IPS DF 19.7 (cell line): ENCODE data around the gene SLC22A3.
"Not testable (repeated sequence)": the region's sequence is repeated elsewhere in the genome, so short reads cannot be mapped to it uniquely, and the experiment has no call there.

Experiments
- DNase-seq: peaks from one replicate; pipeline ENCODE4 v3.0.0-alpha.2; 2013; ENCODE audit warnings: low read depth, low spot score

Gene SLC22A3

GRCh38 chr6:160439751-160440150, 91.6 kb downstream of the SLC22A3 start:
- no peak for DNase-seq

GRCh38 chr6:160442151-160442550, 94.0 kb downstream of the SLC22A3 start:
- DNase-seq, result no peak

DNA sequence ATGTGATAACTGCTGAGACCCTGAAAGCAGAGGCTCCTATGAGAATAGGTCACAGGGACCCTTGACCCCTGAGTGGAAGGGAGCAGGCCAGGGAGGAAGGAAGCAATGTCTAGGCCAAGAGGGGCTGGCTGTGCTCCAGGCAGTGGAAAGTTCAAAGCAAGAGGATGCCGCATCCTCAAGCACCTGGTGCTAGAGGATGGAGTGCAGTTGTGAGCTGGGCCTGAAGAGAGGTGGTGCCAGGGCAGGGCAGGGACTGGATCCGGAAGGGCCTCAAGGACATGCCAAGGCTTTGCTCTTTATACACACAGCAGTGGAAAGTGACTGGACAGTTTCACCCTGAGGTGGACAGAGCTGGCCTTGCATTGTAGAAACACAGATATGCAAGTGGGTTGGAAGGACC, 97.0 kb downstream of the SLC22A3 start:
- no peak for DNase-seq

- no peak for DNase-seq
Measured at GRCh38 chr6:160447350-160447749, 99.2 kb downstream of the SLC22A3 start.

GRCh38 chr6:160449787-160450186, 101.6 kb downstream of the SLC22A3 start:
- not testable (repeated sequence) for DNase-seq

GRCh38 chr6:160450849-160451248, 102.7 kb downstream of the SLC22A3 start:
- DNase-seq, result no peak

- no peak for DNase-seq
Measured at GRCh38 chr6:160454303-160454702, 106.1 kb downstream of the SLC22A3 start.

- no peak for DNase-seq
Measured at GRCh38 chr6:160455081-160455480, 106.9 kb downstream of the SLC22A3 start.

- DNase-seq, result no peak
Measured at GRCh38 chr6:160455541-160456213, 107.5 kb downstream of the SLC22A3 start.

DNA sequence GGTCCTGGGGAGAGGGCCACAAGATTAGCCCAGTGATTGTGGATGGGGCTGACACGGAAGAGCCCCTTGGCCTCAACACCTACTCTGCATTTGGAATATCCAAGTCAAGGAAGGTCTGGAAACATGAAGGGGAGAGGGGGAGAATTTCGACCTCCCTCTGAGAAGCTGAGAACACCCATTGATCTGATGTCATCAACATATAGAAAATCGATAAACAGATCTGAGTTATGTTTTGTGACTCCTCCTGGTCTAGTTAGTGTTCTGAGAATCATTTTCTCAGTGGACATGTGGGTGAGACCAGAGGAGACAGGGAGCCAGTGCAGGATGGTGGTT, 108.0 kb downstream of the SLC22A3 start:
- DNase-seq, result no peak

GRCh38 chr6:160457823-160458222, 109.6 kb downstream of the SLC22A3 start:
- no peak for DNase-seq

DNA sequence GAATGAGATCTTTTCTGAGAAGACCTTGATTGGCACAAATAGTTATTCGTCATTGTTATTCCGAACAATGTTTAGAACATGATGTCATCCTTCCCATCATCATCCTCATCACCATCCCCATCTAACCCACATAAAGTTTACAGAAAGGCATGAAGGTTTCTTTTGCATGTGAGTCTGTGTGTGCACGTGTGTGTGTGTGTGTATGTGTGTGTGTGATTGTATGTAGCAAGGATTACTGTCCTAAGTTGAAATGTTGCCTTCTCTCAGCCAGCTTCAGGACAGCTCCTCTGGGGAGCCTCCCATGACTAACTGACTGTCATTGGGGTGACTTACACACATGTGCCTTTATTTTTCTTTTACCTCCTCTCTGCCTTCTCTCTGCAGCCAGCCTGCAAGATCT, 113.5 kb downstream of the SLC22A3 start:
- no peak for DNase-seq

DNA sequence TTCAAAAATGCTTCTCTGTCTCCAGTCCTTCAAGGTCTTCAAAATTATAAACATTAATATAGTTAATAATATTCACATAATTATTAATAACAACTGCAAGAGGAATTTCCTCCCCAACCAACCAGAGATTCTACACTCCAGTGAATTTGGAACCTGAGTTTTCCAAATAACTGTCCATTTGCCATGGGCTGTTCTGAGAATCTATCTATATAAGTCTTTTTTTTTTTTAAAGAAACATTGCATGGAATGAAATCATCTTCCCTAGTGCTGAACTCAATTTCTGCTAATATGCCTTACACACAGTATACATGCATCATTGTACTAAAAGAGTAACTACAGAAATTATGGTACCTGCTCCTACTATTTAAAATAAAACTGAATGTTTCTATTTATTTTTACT, 113.9 kb downstream of the SLC22A3 start:
- no peak for DNase-seq

DNA sequence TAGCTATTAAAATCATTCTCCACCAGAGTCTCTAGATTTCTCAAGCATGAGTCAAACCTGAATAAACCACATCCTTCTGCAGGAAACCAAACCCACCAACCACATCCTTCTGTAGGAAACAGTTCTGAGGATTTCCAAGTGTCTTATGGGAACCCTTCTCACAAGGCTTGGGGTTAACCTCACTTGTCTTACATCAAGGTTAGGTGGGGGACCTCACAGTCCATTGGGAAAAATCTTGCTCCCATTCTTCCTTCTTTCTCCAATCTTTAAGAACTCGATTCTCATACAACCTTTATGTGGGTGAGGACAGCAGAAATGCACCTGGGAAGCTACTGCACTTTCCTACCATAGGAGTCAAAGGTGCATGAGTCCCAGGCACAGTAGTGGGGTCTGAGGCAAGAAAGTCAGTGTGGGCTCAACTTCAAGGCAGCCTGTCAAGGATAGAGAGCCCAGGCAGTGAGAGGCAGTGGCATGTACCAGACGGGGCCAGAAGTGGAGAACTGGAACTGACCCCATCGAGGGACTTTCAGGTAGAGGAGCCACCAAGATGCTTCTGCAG, 114.5 kb downstream of the SLC22A3 start:
- DNase-seq, result no peak

- no peak for DNase-seq
Measured at GRCh38 chr6:160464744-160465143, 116.6 kb downstream of the SLC22A3 start.

DNA sequence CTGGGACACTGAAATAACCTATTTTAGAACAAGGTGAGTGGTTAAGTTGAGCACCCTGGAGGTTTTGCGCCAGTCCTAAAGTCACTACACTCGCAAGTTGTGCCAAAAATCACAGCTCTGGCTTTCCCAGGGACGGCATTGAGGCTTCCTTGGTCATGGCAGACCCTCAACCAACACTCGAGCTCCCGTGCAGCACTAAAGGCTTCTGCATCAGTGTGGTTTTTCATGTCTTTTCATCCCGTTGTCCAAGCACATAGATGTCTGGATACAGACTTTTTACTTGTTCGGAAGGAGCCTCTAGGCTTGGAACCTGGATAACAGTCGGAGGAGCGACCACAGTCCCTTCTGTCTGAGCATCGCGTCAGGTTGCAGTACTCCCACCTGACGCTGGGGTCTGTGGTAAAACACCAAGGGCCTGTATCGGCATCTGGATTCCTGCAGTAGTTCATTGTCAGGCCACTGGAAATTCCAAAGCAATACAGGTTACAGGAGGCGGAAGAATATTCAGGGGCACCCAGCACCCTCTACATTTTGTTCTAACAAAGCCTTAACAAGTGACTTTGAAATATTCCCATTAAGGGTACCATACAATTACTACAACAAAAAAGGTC, 119.2 kb downstream of the SLC22A3 start:
- DNase-seq, result not testable (repeated sequence)

DNA sequence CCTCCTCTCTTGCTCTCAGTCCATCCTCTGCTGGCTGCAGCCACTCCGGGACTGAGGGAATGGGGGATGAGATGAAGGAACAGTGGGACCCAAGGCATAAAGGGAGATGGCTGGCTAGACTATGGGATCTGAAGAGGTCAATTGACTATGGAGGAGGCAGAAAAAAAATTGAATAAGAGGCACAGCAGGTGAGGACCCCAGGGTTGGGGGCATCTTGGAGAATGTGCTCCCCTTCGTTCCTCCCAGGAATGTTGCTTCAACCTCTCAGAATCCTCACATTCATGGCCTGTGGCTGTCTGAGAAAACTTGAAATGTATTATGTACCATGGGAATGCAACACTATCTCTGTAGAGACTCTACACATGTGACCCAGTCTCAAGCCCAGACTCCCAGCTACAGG, 121.0 kb downstream of the SLC22A3 start:
- DNase-seq, result no peak

DNA sequence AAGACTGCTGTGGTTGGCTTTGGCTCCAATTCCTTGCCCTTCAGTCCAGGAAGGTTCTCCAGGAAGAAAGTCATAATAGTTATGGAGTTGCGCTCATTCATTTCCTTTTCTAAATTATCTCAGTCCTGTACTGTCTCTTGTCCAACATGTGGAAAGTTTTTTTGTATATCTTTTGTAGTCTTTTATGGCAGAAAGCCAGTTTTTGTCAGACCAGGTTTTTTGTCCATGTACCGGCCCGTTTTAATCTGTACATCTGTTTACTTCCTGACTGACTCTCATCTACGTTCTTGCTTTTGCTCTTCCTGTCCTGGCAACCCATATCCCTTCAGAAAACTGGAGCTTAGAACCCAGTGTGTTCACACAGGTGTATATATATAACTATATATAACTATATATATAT, 127.9 kb downstream of the SLC22A3 start:
- DNase-seq, result not testable (repeated sequence)

- not testable (repeated sequence) for DNase-seq
Measured at GRCh38 chr6:160477072-160477471, 128.9 kb downstream of the SLC22A3 start.

DNA sequence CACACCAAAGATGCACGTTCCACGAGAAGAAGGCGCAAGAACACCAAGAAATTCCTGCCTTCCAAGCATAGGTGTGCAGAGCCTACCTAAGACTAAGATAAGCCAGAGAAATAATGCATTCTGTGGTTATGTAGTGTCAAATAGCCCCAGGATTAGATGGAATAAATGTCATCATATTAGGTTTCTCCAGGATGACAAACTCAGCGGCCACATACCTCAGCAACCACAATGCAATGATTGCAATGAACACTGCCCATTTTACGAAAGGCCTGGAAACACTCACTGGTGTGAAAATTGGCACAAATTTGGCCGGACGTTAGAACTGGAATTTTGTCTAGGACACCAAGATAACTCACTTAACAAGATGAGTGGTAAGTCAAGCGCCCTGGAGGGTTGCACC, 129.7 kb downstream of the SLC22A3 start:
- DNase-seq, result no peak

DNA sequence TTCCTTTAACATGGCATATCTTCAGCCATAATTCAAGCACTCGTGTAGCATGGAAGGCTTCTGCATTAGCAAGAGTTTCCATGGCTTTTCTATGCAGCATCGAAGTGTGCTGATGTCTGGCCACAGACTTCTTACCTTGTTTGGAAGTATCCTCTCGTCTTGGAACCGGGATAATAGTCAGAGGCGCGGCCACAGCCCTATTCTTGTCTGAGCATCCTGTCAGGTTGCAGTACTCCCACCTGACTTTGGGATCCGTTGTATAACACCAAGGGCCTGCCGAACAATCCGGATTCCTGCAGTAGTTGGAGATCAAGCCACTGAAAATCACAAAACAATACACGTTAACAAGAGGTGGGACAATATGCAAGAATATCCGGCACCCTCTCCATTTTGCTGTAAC, 138.9 kb downstream of the SLC22A3 start:
- DNase-seq, result no peak

GRCh38 chr6:160489091-160489490, 140.9 kb downstream of the SLC22A3 start:
- DNase-seq, result no peak

DNA sequence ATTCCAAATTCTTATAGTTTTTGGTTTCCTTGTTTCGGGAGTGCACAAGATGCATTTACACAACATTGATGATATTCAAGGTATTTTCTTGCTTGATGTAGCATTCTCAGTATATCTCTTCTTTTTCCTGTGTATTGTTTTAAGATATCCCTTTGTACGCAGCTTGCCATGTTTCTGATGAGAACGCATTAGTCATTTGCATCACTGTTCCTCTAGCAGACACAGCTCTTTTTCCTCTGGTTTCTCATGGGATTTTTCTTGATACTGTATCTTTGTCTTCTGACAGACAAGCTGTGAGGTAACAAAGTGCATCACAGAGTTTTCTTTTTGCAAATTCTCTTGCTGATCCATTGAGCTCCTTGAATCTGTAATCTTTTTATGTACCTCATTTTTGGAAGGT, 146.4 kb downstream of the SLC22A3 start:
- no peak for DNase-seq
